ENCODE data around the gene ANXA5. TPM values are rescaled to one million over a fixed set of nuclear protein-coding genes. Genes with fewer than 3 reads are reported as not detected.

The ANXA5 gene
- total and polyA plus RNA-seq, 2 experiments from 2014 or later, result 129 to 181 TPM

GRCh38 chr4:121675715-121676114 lies 21.1 kb downstream of the ANXA5 start:
- Histone ChIP-seq H3K27ac (ENCODE audit: low read depth) (no peak overlapping the region), H3K4me3 (no peak overlapping the region), H3K4me1 (ENCODE audit: insufficient read depth) (peaks cover 25% of the 10 kb centered on the region), H3K4me2 (no peak overlapping the region), H3K9me2 (ENCODE audit: insufficient read depth) (no peaks in the 10 kb centered on the region), H3K27me3 (ENCODE audit: insufficient read depth) (no peaks in the 10 kb centered on the region), H3F3A (replicated peaks; ENCODE audit: low read depth) (no peaks in the 10 kb centered on the region), H3K36me3 (ENCODE audit: insufficient read depth) (peaks cover 23% of the 10 kb centered on the region), H2AFZ (no peak overlapping the region), H3K79me2 (replicated peaks; ENCODE audit: insufficient read depth) (no peaks in the 10 kb centered on the region; the same call in none of the 2 replicates), H4K20me1 (replicated peaks; ENCODE audit: insufficient read depth) (0 out of 2 replicates have a peak, but pooled peaks cover 3% of the 10 kb centered on the region)
- Mint-ChIP-seq H3K4me1 (peaks cover 11% of the 10 kb centered on the region), H3K9me3 (no peaks in the 10 kb centered on the region), H3K4me3 (no peak overlapping the region), H3K27me3 (ENCODE audit: insufficient read depth, low read depth, poor library complexity) (no peaks in the 10 kb centered on the region), H3K36me3 (ENCODE audit: low read depth) (peaks cover 41% of the 10 kb centered on the region), H3K27ac (no peak overlapping the region)
- peak; percentile 20 to 28; a peak in 2 of 4 replicates for TF ChIP-seq CTCF (conservative IDR thresholded peaks at IDR 0.05; ENCODE audit: low read depth in 2 of 2)
- no peak for TF ChIP-seq EZH2 (IDR thresholded peaks at IDR 0.05; ENCODE audit: low read depth, unreplicated experiment)
- ATAC-seq (peak; percentile 79), DNase-seq (ENCODE audit: low spot score) (peak; percentile 32)

- H3K4me3 Mint-ChIP-seq, result no peak overlapping the region
- H3K79me2 ChIP-seq (replicated peaks; ENCODE audit: insufficient read depth), result no peaks in the 10 kb centered on the region; the same call in none of the 2 replicates
- peaks cover 37% of the 10 kb centered on the region for H3K36me3 Mint-ChIP-seq (ENCODE audit: low read depth)
- no peaks in the 10 kb centered on the region for H3K27me3 Mint-ChIP-seq (ENCODE audit: insufficient read depth, low read depth, poor library complexity)
- no peak overlapping the region for H2AFZ ChIP-seq
- no peak overlapping the region for H3K4me3 ChIP-seq
- no peak overlapping the region for H3K4me2 ChIP-seq
- H3K9me2 ChIP-seq (ENCODE audit: insufficient read depth), result no peaks in the 10 kb centered on the region
- H3K36me3 ChIP-seq (ENCODE audit: insufficient read depth), result peaks cover 26% of the 10 kb centered on the region
- peaks cover 11% of the 10 kb centered on the region for H3K4me1 Mint-ChIP-seq
- no peaks in the 10 kb centered on the region for H3K9me3 Mint-ChIP-seq
- no peaks in the 10 kb centered on the region for H3F3A ChIP-seq (replicated peaks; ENCODE audit: low read depth)
- H3K27ac ChIP-seq (ENCODE audit: low read depth), result no peak overlapping the region
- DNase-seq (ENCODE audit: low spot score) (no peak), ATAC-seq (no peak)
- 0 out of 2 replicates have a peak, but pooled peaks cover 3% of the 10 kb centered on the region for H4K20me1 ChIP-seq (replicated peaks; ENCODE audit: insufficient read depth)
- H3K27ac Mint-ChIP-seq, result no peak overlapping the region
- no peaks in the 10 kb centered on the region for H3K27me3 ChIP-seq (ENCODE audit: insufficient read depth)
- peaks cover 22% of the 10 kb centered on the region for H3K4me1 ChIP-seq (ENCODE audit: insufficient read depth)
- no peak for TF ChIP-seq ZNF462 (CRISPR knock-in tag; IDR thresholded peaks at IDR 0.05)
- TF ChIP-seq JUNB (IDR thresholded peaks at IDR 0.05; ENCODE audit: unreplicated experiment), result no peak
- no peak for TF ChIP-seq REST (IDR thresholded peaks at IDR 0.05; ENCODE audit: unreplicated experiment)
- no peak for TF ChIP-seq ETS1 (IDR thresholded peaks at IDR 0.05)
These were observed 22.1 kb downstream of the ANXA5 start for GRCh38 chr4:121674696-121675095.
